ENCODE measurements around the gene TSPAN3.

TSPAN3 gene

DNA sequence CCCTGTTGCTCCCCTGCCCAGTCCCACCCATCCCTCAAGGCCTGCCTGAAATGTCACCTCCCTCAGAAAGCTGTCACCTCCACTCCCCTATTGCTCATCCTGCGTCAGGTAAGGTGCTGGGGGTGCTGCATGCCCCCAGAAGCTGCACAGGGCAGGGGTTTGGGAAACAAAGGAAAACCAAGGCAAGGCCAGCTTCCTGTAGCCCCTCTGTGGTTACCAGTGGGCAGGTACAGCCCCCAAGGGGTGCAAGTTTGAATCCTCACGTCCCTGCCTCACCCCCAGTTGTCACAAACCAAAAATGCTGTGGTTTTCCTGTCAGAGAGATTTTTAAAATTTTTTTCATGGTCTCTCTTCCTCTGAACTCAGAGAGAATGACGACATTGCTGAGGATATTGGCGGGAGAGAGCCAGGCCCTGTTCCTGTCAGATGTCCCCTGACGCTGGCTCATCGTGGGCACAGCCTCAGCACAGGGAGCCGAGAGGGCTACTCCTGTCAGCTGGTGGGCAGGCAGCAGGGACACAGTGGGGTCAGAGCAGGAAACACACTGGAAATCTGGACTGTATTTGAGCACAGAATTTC is 49.0 kb downstream of the TSPAN3 start:
- peak; percentile 19 for DNase-seq

DNA sequence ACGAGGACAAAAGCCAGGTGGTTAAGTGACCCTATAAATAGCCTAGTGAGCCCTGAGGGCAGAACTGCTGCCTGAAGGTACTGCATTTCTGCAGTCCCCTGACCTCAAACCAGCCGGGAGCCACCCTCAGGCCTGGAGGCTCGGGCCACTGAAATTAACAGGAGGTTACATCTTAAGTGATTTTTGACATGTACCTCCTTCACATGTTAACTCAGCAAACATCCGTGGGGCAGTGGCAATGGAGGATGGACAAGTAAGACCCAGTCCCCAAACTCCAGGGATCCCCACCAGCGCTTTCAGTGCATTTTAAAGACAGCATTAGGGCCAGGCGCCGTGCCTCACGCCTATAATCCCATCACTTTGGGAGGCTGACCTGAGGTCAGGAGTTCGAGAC is 49.8 kb downstream of the TSPAN3 start:
- DNase-seq = no peak

DNA sequence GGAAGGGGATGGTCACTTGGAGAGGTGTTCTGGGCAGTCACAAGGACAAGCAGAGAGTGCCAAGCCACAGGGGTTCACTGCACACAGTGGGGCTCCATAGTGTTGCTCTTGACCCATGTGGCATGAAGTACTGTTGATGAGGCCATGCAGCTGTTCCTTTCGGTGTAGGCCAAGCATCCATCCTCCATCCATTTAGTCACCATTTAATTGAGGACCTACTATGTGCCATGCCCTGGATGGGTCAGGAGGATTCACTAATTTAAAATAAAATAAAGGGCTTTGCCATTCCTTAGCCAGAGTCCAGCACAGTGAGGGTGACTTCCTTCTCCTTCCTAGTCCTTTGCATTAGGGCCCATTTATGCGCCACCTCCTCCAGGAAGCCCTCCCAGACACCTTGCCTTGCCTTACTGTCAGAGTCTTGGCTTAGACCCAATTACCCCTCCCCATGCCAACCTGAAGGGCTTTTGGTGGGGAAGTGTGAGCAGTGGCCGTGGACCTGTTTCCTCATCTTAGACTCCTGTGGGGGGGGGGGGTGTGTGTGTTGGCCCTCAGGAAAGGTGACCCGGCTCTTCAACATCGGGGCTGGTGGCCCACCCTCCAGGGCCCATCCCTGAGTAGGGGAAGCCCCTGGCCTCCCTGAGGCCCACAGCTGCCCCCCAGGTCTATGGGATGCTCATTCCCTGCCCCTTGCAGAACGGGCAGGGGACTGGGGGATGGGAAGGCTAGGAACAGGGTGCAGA is 50.4 kb downstream of the TSPAN3 start:
- DNase-seq = no peak

DNA sequence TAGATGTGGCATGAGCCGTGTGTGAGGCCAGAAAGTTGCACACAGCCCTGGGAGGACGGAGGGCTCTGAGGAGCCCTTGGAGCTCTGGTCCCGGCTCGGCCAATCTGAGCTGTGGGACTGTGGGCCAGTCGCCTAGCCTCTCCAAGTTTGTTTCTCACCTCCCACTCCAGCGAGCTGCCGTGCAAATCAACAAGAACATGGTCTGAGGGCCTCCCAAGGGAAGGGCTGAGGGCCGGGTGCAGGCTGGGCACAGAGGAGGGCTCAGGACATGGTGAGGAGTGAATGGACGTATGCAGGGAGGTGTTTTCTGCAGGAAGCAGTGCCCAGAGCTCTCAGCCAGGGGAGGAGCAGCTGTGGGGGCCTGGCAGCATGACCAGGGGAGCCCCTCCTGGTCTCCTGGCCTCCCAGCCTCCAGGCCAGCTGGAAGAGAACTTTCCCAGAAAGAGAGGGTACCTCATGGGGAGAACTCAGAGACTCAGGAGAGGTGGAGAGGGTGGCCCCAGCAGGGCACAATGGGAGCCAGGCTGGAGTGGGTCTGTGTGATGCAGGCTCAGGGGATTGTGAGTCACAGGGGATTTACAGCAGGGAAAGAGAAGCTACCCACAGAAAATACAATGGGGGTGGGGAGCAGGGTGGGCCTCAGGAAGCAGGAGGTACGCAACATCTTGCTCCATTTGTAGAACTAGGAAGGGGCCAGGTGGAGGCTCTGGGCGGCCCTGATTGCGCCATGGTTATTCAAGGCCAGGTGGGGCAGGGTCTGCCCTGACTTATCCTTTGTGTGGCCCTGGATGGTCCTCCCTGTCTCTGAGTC is 51.2 kb downstream of the TSPAN3 start:
- no peak for DNase-seq

- DNase-seq = no peak
Measured at GRCh38 chr15:77018796-77019505, 52.0 kb downstream of the TSPAN3 start.

DNA sequence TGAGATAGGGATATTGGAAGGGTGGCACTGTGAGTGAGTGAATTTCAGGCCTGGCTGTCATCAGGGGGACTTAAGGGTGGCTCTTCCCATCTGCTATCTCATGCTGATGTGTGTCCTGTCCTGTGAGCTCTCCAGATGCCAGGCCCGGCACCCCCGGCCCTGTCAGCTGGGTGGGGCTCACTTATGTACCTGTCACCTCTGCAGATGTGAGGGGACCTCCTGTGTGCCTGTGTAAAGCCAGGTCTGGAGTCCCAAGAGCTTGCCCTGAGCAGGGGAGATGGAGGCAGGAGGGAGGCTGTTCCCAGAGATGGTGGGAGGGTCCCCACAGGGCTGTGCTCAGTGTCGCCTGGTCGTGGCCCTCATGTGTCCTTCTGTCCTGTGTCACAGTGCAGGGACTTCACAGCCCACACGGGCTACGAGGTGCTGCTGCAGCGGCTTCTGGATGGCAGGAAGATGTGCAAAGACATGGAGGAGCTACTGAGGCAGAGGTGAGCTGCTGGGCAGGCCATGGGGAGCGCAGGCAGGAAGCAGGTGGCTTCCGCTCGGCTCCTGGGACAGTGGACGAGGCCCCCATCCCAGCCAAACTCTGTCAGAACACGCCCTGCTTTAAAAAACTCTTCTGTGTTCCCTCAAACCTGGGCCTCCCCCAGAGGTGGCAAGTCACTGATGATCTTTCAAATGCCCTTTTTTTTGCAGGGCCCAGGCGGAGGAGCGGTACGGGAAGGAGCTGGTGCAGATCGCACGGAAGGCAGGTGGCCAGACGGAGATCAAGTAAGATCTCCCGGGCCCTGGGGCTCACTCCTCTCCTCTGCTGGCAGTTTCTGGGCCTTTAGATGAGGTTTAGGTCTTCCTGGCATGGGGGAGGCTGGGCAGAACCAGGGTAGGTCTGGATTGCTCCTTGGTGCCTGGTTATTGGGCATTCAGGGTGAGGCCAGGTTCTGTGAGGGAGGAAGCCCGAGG is 52.9 kb downstream of the TSPAN3 start:
- DNase-seq = no peak

DNA sequence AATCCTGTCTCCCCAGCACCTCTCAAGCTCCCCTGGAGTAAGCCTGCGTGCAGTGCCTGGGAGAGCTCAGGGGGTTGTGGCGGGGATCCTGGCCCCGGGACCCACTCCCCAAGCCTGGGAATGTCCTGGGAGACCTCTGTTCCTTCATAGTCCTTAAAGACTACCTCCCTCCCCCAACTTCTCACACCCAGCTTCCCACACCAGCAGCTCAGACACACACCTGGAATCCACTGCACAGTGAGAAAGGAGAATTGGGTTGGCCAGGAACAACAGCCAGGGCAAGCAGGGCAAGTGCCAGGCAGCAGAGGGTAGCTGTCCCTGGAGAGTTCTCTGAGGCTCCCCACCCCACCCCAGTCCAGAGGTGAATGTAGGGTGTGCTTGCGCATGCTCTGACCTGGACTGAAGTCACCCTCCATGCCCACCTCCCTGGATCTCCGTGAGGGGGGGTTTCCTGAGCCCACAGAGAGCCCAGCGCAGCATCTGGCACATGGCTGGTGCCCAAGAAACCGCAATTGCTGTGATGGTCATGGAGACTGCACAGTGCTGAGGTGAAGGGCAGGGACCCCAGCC is 53.7 kb downstream of the TSPAN3 start:
- DNase-seq = no peak

DNA sequence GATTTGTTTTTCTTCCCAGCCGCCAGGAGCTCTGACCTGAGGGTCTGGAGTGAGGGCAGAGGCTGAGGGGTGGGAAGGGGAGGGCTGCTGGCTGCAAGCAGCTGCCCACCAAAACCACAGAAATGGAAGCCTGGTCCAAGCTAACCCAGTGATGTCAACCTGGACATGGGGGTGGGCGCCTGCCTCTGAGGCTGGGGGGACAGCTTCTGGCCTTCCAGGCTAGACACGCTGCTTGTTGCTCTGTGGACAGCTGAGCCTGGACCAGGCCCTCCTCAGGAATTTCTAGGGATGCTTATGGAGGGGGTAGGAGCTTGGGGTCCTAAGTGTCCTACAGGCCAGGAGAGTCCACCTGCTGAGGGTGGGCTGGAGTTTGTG is 54.6 kb downstream of the TSPAN3 start:
- no peak for DNase-seq

GRCh38 chr15:77015646-77016320 is 55.1 kb downstream of the TSPAN3 start:
- no peak for DNase-seq

- DNase-seq = peak; percentile 54
Measured at GRCh38 chr15:77014132-77015081, 56.5 kb downstream of the TSPAN3 start.

DNA sequence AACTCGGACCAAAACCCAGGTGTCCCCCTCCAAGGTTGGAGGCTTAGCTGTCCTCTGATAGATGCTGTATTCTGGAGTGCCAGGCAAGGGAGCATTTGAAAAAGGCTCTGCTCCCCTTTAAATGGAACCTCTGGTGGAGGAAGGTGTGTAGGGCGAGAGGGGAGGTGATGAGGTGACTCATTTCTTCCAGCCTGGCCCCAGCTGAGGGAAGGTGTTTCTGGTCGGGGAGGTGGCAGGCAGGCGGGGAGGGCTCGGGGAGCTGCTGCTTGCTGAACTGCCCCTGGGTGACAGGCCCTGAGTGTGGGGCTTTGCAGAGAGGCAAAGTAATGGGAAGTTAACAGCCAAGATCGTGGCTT is 57.2 kb downstream of the TSPAN3 start:
- peak; percentile 71 for DNase-seq

DNA sequence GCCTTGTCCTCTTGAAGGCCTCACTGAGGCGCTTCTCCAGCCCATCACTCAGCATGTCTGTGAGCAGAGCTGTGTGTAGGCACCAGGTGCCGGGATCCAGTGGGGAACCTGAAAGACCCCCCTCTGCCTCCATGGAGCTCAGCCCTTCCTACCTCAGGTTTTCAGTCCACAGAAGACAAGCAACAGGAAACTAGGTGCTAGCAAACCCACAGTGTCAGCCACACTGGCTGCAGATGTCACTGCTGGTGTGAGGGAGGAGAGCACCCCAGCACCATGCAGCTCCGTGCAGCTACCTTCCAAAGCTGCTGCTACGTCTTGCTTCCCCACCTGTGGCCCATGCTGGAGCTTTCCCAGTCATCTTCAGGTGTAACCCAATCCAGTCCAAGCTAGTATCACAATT is 58.0 kb downstream of the TSPAN3 start:
- peak; percentile 33 for DNase-seq

- DNase-seq = no peak
Measured at GRCh38 chr15:77012117-77012712, 58.7 kb downstream of the TSPAN3 start.

- no peak for DNase-seq
Measured at GRCh38 chr15:77010857-77011256, 60.1 kb downstream of the TSPAN3 start.

DNA sequence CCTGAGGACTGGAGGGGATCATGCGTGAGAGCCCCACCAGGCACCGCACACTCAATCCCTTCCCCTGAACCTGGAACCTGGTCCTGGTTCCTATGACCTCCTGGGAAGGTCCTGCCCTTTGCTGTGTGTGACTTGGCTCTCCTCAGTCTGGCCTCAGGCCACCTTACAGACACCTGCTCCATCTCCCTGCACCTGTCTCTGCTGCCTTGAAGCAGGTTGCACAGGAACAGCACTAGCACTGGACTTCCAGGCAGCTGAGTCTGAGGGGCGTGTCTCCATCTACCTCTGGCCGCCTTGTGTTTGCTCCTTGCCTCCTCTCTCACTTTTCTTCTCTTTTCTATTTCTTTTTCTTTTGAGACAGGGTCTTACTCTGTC is 60.6 kb downstream of the TSPAN3 start:
- no peak for DNase-seq

DNA sequence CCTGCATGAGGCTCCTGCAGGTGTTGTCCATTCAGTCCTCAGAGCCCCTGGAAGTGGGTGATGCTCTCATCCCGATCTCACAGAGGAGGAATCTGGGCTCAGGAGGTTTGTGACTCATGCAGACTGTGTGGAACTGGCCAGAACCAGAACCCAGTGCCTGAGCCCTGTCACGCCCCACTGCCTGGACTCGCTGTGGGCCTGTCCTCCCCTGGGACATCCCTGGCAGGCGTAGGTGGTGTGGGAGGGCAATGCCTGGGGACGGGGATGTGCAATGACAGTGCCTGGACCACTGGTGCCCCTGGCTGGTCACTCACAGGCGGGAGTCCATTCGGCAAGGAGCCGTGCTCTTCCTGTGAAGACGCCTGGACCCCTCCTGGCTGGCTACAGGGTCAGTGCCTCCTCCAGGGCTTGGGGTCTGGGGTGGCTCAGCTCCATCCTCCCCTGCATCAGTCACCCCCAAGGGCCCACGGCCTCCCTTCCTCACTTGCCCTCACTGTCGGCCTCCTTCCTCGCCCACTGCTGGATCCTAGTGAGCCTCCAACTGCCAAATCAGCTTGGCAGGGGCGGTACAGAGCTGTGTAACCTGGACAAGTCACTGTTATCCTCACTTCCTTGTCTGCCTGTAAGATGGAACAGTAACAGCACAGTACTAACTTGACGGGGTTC is 61.1 kb downstream of the TSPAN3 start:
- DNase-seq = no peak

DNA sequence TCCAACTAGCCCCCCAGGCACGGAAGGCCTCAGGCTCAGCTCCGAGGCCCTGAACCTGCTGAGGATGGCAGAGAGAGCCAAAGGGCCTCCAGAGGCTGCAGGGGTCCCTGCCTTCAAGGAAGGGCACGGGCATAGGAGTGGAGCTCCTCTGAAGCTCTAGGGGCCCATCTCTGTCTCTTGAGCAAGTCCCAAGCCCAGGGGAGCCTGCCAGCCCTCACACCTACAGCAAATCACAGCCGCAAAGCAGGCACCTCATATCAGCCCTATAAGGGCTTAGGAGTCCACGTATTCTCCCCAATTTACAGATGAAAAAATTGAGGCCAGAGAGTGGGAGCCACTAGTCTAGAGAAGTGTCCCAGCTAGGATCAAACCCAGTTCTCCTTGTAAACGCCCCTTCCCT is 61.7 kb downstream of the TSPAN3 start:
- no peak for DNase-seq

- DNase-seq = peak; percentile 44
Measured at GRCh38 chr15:77004189-77004588, 66.7 kb downstream of the TSPAN3 start.
